OCI-LY7 (cell line): ENCODE results near the gene CLSTN2.

Experiments
- CTCF ChIP-seq: fragments of 200-600 bp; sonication (generic); conservative IDR thresholded peaks from 2 replicates; pipeline ENCODE4 v1.5.1; 2014; ENCODE audit warnings: mild to moderate bottlenecking, antibody characterized with exemption, low read length, moderate library complexity, mixed read lengths
- EZH2phosphoT487 ChIP-seq: fragments of 200-600 bp; sonication (generic); IDR thresholded peaks from 2 replicates; pipeline ENCODE4 v1.6.1; 2018; ENCODE audit warnings: low read depth, borderline replicate concordance, mild to moderate bottlenecking, mixed run types, antibody characterized with exemption, low read length, moderate library complexity, mixed read lengths

- TF ChIP-seq CTCF (no peak), EZH2phosphoT487 (no peak)
Observed at GRCh38 chr3:140442621-140443020, 507.6 kb downstream of the CLSTN2 start.
